Measurements from ENCODE around the gene LMX1A. TPM values are rescaled to one million over a fixed set of nuclear protein-coding genes. Genes with fewer than 3 reads are reported as not detected.
A peak's percentile ranks its signal among the peaks of the same experiment; 100 is the strongest.

LMX1A gene
- total RNA-seq, 4 donors from 2014 or later: 0.13 to 1.1 (median 0.51) TPM

DNA sequence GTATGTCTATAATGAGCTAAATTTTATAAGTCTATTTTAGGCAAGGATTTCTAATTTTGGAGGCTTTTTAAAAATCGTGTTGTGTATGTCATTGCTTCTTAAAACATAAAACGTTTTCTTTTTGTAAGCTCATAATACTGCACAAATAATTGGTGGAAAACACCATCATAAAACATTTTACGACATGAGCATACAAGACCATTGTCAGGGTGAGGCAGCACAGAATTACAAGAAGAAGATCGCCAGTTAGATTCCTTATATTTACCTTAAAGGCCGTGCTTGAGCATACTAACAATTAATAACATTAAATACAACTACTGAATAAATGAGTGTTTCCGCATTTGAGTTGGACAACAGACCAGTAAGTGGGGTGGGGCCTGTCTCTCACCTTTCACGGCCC, 19.1 kb upstream of the LMX1A start:
- ATAC-seq: no peak
- no peak for TF ChIP-seq POLR2A (IDR thresholded peaks at IDR 0.05)
- TF ChIP-seq, protein P1, sequence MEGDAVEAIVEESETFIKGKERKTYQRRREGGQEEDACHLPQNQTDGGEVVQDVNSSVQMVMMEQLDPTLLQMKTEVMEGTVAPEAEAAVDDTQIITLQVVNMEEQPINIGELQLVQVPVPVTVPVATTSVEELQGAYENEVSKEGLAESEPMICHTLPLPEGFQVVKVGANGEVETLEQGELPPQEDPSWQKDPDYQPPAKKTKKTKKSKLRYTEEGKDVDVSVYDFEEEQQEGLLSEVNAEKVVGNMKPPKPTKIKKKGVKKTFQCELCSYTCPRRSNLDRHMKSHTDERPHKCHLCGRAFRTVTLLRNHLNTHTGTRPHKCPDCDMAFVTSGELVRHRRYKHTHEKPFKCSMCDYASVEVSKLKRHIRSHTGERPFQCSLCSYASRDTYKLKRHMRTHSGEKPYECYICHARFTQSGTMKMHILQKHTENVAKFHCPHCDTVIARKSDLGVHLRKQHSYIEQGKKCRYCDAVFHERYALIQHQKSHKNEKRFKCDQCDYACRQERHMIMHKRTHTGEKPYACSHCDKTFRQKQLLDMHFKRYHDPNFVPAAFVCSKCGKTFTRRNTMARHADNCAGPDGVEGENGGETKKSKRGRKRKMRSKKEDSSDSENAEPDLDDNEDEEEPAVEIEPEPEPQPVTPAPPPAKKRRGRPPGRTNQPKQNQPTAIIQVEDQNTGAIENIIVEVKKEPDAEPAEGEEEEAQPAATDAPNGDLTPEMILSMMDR (IDR thresholded peaks at IDR 0.05): no peak
- TF ChIP-seq POLR2AphosphoS5 (IDR thresholded peaks at IDR 0.05): no peak
- no peak for TF ChIP-seq EP300 (IDR thresholded peaks at IDR 0.05)
- Histone ChIP-seq H3K9me3 (no peaks in the 10 kb centered on the region), H3K4me1 (peaks cover 0 to 22% (median 16%) of the 10 kb centered on the region in 3 donors), H3K36me3 (no peaks in the 10 kb centered on the region), H3K27ac (peak overlapping the region; percentile 85 to 97 (median 89)), H3K4me3 (peak overlapping the region; percentile 17 to 55), H3K27me3 (no peaks in the 10 kb centered on the region)
- 29 to 36% methylated on average over 6 to 7 of the region's 7 CpGs for WGBS, 2 donors (ENCODE audit: low coverage in 1 of 2)

DNA sequence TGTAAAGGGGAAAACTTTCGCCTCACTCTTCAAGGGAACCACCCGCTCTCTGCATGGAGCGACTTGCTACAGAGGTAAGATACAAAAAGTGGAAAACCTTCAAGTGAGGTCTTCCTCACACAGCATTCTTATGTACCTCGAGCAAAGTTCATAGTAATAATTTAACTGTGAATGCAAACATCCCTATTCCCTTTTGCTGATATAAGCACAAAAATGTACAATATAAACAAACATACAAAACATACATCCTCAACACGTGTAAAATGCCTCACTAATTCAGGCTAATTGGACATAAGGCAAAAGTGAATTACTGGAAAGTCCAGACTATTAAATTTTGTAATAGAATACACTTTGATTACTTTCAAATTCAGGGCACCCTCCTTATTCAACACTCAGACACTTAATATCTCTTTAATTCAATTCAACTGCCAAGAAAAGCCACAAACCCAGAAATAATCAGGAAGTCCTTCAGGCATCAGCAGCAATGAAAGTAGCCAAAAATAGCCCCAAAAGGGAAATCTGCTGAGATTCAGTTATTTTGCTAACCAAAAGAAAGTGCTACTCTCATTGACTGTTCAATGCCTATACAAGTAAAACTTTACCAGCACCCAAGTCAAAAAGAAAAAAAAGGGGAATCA, 15.2 kb upstream of the LMX1A start:
- Histone ChIP-seq H3K4me1 (peaks cover 0 to 27% (median 15%) of the 10 kb centered on the region in 3 donors), H3K36me3 (no peaks in the 10 kb centered on the region), H3K27ac (no peak overlapping the region), H3K4me3 (no peak overlapping the region), H3K9me3 (no peaks in the 10 kb centered on the region), H3K27me3 (peaks cover 29% of the 10 kb centered on the region)
- WGBS, 2 donors (ENCODE audit: low coverage in 1 of 2): 49% methylated on average over 5 of the region's 5 CpGs
- no peak for ATAC-seq
- TF ChIP-seq POLR2AphosphoS5 (IDR thresholded peaks at IDR 0.05): no peak
- TF ChIP-seq, protein P1 (IDR thresholded peaks at IDR 0.05): no peak
- no peak for TF ChIP-seq EP300 (IDR thresholded peaks at IDR 0.05)
- TF ChIP-seq POLR2A (IDR thresholded peaks at IDR 0.05): no peak

DNA sequence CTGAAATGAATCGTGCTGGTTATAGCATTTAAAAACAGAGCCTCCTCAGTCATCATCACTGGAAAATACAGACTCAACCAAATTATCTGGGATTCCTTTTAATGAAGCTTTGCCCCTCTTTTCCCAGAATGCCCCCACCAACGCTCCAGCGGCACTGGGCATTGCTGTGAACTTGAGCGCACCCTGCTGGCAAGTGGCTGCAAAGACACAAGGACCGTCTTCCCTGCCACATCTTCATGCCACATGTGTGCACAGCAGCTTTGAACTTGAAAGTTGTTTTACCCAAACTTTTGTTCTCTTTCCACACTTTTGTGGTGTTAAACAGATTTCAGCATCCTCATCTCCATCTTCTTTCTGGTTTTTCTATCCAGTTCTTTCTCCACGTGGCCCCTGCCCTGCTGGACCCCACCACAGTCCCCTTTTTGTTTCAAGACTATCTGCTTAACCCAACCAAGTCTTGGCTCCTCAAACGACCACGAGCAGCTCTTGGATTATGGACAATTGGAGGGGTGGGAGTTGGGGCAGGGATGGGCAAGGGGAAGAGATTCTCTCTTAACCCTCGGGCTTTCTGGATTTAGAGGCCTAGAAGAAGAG, 12.8 kb upstream of the LMX1A start:
- no peaks in the 10 kb centered on the region for H3K36me3 ChIP-seq
- no peaks in the 10 kb centered on the region for H3K9me3 ChIP-seq
- WGBS, 2 donors (ENCODE audit: low coverage in 1 of 2): 17 to 18% methylated on average over 6 to 9 of the region's 9 CpGs
- H3K27ac ChIP-seq: no peak overlapping the region
- H3K4me3 ChIP-seq: no peak overlapping the region
- peaks cover 45% of the 10 kb centered on the region for H3K27me3 ChIP-seq
- peaks cover 0 to 18% (median 8%) of the 10 kb centered on the region in 3 donors for H3K4me1 ChIP-seq
- ATAC-seq: no peak
- TF ChIP-seq POLR2AphosphoS5 (IDR thresholded peaks at IDR 0.05) (no peak), EP300 (IDR thresholded peaks at IDR 0.05) (no peak), POLR2A (IDR thresholded peaks at IDR 0.05) (no peak)
- TF ChIP-seq, protein P1 (IDR thresholded peaks at IDR 0.05): peak; percentile 54 to 95 (median 81)

DNA sequence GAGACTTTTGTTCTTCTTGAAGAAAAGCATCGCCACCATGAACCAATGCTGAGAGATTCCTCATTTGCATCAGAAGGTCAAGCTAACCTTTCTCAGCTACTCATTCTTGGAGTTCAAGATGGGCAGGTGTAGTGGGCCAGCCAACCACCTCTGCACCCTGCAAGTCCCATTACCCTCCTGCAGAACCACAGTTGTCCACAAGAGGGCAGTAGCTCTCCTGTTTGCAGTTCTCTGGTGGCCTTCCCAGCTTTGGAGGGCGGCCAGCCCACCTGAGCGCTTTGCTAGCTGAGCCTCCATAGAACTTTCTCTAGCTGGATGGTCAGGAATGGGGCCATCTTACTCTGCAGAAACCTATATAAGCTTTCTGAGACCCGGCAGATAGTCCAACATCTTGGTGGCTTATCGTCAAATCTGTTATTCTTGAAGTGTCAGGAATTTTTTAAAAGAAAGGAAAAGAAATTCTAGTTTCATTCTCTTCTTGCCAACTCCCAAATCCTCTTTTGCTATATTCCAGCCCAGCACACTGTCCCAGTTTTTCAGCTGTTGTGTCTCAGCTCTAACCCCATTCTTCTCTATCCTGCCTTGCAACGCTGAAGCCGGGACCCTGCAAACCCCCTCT, 11.0 kb upstream of the LMX1A start:
- no peak for ATAC-seq
- Histone ChIP-seq H3K27me3 (peaks cover 45% of the 10 kb centered on the region), H3K4me3 (no peak overlapping the region), H3K9me3 (no peaks in the 10 kb centered on the region), H3K27ac (no peak overlapping the region), H3K4me1 (peaks cover 0 to 18% (median 9%) of the 10 kb centered on the region in 3 donors), H3K36me3 (no peaks in the 10 kb centered on the region)
- 40 to 63% methylated on average over 5 to 7 of the region's 7 CpGs for WGBS, 2 donors (ENCODE audit: low coverage in 1 of 2)
- no peak for TF ChIP-seq POLR2AphosphoS5 (IDR thresholded peaks at IDR 0.05)
- TF ChIP-seq, protein P1 (IDR thresholded peaks at IDR 0.05): peak; percentile 77 to 97 (median 92)

Measured in gastroesophageal sphincter (tissue), 4 donors.